Esophagus squamous epithelium (tissue), 5 donors: ENCODE results near the gene CREM. TPM values are rescaled to one million over a fixed set of nuclear protein-coding genes. Genes with fewer than 3 reads are reported as not detected.

Source experiments
- DNase-seq: peaks from one replicate; lab custom pipeline; 2025; lab: John Stamatoyannopoulos, UW
- H3K27ac ChIP-seq, 4 donors: fragments of 200-600 bp; sonication (generic); one replicate each; pipeline ENCODE4 v1.5.1; 2016 to 2019; ENCODE audit warnings: mild to moderate bottlenecking in 1 of 4
- H3K27me3 ChIP-seq, 4 donors: fragments of 200-600 bp; sonication (generic); 1 replicate in 3 of 4; 2 replicates in 1 of 4; pipeline versions ENCODE4 v1.5.1 to v1.6.0; 2017 to 2021; ENCODE audit warnings: antibody characterized with exemption in 1 of 4
- H3K36me3 ChIP-seq, 3 donors: fragments of 200-600 bp; sonication (generic); one replicate each; pipeline ENCODE4 v1.5.1; 2016 to 2019
- H3K4me1 ChIP-seq, 3 donors: fragments of 200-600 bp; sonication (generic); one replicate each; pipeline ENCODE4 v1.5.1; 2017 to 2019
- H3K4me3 ChIP-seq, 4 donors: fragments of 200-600 bp; sonication (generic); 1 replicate in 3 of 4; 2 replicates in 1 of 4; pipeline ENCODE4 v1.5.1; 2016 to 2019; ENCODE audit warnings: mild to moderate bottlenecking in 2 of 4, moderate library complexity in 1 of 4
- H3K9me3 ChIP-seq, 3 donors: fragments of 200-600 bp; sonication (generic); one replicate each; pipeline ENCODE4 v1.5.1; 2016 to 2019
- CTCF ChIP-seq, 6 experiments: fragments of 450-650 bp in 4 of 6; fragments of 200-600 bp in 2 of 6; sonication (generic) in 2 of 6; IDR thresholded peaks; one replicate each; pipeline ENCODE4 v1.5.1; 2016 to 2019; ENCODE audit warnings: antibody characterized with exemption in 6 of 6, mild to moderate bottlenecking in 4 of 6, moderate library complexity in 4 of 6
- POLR2A ChIP-seq, 4 donors: fragments of 450-650 bp; IDR thresholded peaks; one replicate each; pipeline ENCODE4 v1.6.1; 2017; ENCODE audit warnings: antibody characterized with exemption in 4 of 4, mild to moderate bottlenecking in 4 of 4, moderate library complexity in 3 of 4
- WGBS, 2 donors: methylation state at CpG; one replicate each; pipeline ENCODE4 v1.1.5; 2018; 5-methylcytosine and 5-hydroxymethylcytosine counted together
- intact Hi-C: fragments of 100-400 bp; cut with DNase I; formaldehyde crosslinking; loops from one replicate; pipeline ENCODE4 v1.15.0; 2022
- total RNA-seq, 4 donors: library from RNA; depleted of rRNA; stranded (reverse); fragments of >200 nt; gene quantifications; one replicate each; pipeline ENCODE4 v1.1.0, GENCODE V29; 2016
- donor health status: DM: yes; HTN: yes; CAD: no.

The CREM gene
- total RNA-seq, 4 donors from 2014 or later: 19.4 to 23.8 (median 21.6) TPM

GRCh38 chr10:35133586-35133985 lies 6.9 kb downstream of the CREM start:
- TF ChIP-seq POLR2A (IDR thresholded peaks at IDR 0.05) (no peak), CTCF (IDR thresholded peaks at IDR 0.05) (no peak)
- WGBS, 2 donors: 47 to 88% methylated on average over 1 of the region's 1 CpG
- Histone ChIP-seq H3K4me1 (peaks cover 0 to 36% (median 3%) of the 10 kb centered on the region in 3 donors), H3K4me3 (no peak overlapping the region), H3K27ac (no peak overlapping the region), H3K36me3 (no peaks in the 10 kb centered on the region), H3K9me3 (no peaks in the 10 kb centered on the region), H3K27me3 (no peaks in the 10 kb centered on the region)
- intact Hi-C loops: no loop called here
- no peak for DNase-seq

- Histone ChIP-seq H3K27me3 (no peaks in the 10 kb centered on the region), H3K27ac (no peak overlapping the region), H3K4me3 (no peak overlapping the region), H3K36me3 (no peaks in the 10 kb centered on the region), H3K4me1 (peaks cover 0 to 13% (median 0%) of the 10 kb centered on the region in 3 donors), H3K9me3 (no peaks in the 10 kb centered on the region)
- intact Hi-C loops: no loop called here
- no peak for TF ChIP-seq CTCF (IDR thresholded peaks at IDR 0.05)
- no peak for TF ChIP-seq POLR2A (IDR thresholded peaks at IDR 0.05)
- WGBS, 2 donors: 60 to 70% methylated on average over 5 of the region's 5 CpGs
- DNase-seq: no peak
Measured at GRCh38 chr10:35135861-35136260, 9.2 kb downstream of the CREM start.

- no peak for DNase-seq
- Histone ChIP-seq H3K4me1 (peaks cover 0 to 9% (median 0%) of the 10 kb centered on the region in 3 donors), H3K9me3 (no peaks in the 10 kb centered on the region), H3K4me3 (no peak overlapping the region), H3K27ac (no peak overlapping the region), H3K36me3 (no peaks in the 10 kb centered on the region), H3K27me3 (no peaks in the 10 kb centered on the region)
- intact Hi-C loops: no loop called here
- 82% methylated on average over 4 of the region's 4 CpGs for WGBS, 2 donors
- TF ChIP-seq CTCF (IDR thresholded peaks at IDR 0.05) (no peak), POLR2A (IDR thresholded peaks at IDR 0.05) (no peak)
Measured at GRCh38 chr10:35136263-35136815, 9.7 kb downstream of the CREM start.

- no peaks in the 10 kb centered on the region for H3K27me3 ChIP-seq
- 87 to 88% methylated on average over 6 of the region's 6 CpGs for WGBS, 2 donors
- TF ChIP-seq CTCF (IDR thresholded peaks at IDR 0.05): no peak
- TF ChIP-seq POLR2A (IDR thresholded peaks at IDR 0.05): no peak
- no peaks in the 10 kb centered on the region for H3K9me3 ChIP-seq
- no peak overlapping the region for H3K27ac ChIP-seq
- no peaks in the 10 kb centered on the region for H3K4me1 ChIP-seq
- no peaks in the 10 kb centered on the region for H3K36me3 ChIP-seq
- DNase-seq: no peak
- intact Hi-C loops: no loop called here
- no peak overlapping the region for H3K4me3 ChIP-seq
Measured at GRCh38 chr10:35140126-35140525, 13.5 kb downstream of the CREM start.

GRCh38 chr10:35140727-35141126 lies 14.1 kb downstream of the CREM start:
- no peak overlapping the region for H3K27ac ChIP-seq
- 75 to 87% methylated on average over 3 of the region's 3 CpGs for WGBS, 2 donors

More at GRCh38 chr10:35140727-35141126, 14.1 kb downstream of the CREM start:
- Histone ChIP-seq H3K36me3 (no peaks in the 10 kb centered on the region), H3K9me3 (no peaks in the 10 kb centered on the region), H3K27me3 (no peaks in the 10 kb centered on the region), H3K4me3 (no peak overlapping the region), H3K4me1 (no peaks in the 10 kb centered on the region)
- no peak for DNase-seq
- intact Hi-C loops: no loop called here
- TF ChIP-seq CTCF (IDR thresholded peaks at IDR 0.05): no peak
- TF ChIP-seq POLR2A (IDR thresholded peaks at IDR 0.05): no peak
